Astrocyte of the spinal cord (primary cell): ENCODE measurements around the gene PRKAR1B.

Experiments used
- DNase-seq: peaks from one replicate; pipeline ENCODE4 v3.0.0; 2011; ENCODE audit warnings: low read depth, low spot score
- H3K4me3 ChIP-seq: 2 replicates; pipeline ENCODE4 v1.5.1; 2011; ENCODE audit warnings: low read depth, mild to moderate bottlenecking, low read length, moderate library complexity
- in situ Hi-C: cut with HindIII; loops from 2 replicates; pipeline ENCODE4 v1.10.0; 2017; ENCODE audit warnings: low sequenced_read_pairs
- TF ChIP-seq, protein P1 (sequence below): IDR thresholded peaks from 2 replicates; pipeline ENCODE4 v1.5.1; 2012; ENCODE audit warnings: low read depth, mild to moderate bottlenecking, low read length, inconsistent platforms

Gene PRKAR1B

GRCh38 chr7:502296-502695 is 224.8 kb downstream of the PRKAR1B start:
- TF ChIP-seq, protein P1, sequence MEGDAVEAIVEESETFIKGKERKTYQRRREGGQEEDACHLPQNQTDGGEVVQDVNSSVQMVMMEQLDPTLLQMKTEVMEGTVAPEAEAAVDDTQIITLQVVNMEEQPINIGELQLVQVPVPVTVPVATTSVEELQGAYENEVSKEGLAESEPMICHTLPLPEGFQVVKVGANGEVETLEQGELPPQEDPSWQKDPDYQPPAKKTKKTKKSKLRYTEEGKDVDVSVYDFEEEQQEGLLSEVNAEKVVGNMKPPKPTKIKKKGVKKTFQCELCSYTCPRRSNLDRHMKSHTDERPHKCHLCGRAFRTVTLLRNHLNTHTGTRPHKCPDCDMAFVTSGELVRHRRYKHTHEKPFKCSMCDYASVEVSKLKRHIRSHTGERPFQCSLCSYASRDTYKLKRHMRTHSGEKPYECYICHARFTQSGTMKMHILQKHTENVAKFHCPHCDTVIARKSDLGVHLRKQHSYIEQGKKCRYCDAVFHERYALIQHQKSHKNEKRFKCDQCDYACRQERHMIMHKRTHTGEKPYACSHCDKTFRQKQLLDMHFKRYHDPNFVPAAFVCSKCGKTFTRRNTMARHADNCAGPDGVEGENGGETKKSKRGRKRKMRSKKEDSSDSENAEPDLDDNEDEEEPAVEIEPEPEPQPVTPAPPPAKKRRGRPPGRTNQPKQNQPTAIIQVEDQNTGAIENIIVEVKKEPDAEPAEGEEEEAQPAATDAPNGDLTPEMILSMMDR = no peak
- in situ Hi-C loops = no loop called here
- DNase-seq = no peak
- H3K4me3 ChIP-seq = no peak overlapping the region

DNA sequence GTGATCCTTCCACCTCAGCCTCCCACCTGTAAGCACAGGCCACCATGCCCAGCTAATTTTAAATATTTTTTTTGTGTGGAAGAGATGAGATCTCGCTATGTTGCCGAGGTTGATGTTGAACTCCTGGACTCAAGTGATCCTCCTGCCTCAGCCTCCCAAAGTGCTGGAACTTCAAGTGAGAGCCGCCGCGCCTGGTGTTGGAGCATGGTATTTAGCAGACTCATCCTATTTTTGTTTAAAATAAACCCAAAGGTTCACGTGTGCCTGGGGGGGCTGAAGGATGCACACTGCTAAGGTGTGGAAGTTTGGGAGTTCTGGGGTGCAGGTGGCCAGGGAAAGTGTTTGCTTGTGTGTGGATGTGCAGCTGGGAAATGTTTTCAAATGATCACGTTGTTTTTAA is 225.6 kb downstream of the PRKAR1B start:
- in situ Hi-C loops = no loop called here
- TF ChIP-seq, protein P1 = no peak
- no peak overlapping the region for H3K4me3 ChIP-seq
- DNase-seq = no peak

DNA sequence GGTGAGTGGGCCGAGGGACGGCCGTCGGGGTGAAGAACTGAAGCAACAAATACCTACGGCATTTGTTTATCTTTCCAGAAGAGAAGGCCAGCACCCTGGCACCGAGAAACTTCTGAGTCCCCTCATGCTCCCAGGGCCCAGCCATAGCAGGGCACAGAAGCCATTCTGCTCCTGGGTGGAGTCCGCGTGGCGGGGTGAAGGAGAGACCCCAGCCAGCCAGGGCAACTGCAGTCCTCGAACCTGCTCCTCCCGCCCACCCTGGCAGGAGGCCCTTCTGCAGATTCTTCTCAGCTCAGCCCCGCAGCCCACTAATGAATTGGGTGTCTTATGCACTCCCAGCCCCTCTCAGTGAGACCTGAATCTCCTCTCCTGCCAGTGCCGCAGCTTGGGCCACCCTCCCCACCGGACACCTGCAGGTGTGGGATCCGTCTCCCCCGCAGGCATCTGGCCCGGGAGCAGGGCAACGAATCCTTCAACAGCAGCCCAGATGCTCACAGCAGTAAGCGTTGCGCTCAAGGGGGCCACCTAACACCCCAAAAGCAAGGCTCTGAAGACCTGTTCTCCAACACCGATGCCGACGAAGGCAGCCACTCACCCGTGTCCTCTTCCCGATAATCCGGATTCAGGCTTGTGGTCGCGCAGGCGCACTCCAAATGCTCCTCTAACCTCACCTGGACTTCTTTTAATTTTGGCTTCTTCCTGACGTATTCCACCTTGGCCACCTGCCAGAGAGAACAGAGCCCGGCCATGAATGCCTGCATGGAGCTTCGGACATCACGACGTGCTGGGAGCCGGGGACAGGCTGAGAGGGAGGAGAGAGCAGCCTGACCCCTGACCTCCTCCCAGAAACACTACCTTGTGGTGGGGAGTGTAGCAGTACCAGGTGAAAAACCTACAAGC is 226.3 kb downstream of the PRKAR1B start:
- DNase-seq = no peak
- H3K4me3 ChIP-seq = no peak overlapping the region
- in situ Hi-C loops = no loop called here
- TF ChIP-seq, protein P1 = no peak

- in situ Hi-C loops = no loop called here
- DNase-seq = no peak
- TF ChIP-seq, protein P1 = no peak
- no peak overlapping the region for H3K4me3 ChIP-seq
These were observed 227.1 kb downstream of the PRKAR1B start for GRCh38 chr7:499853-500485.
